Measurements from ENCODE around the gene ATG5. TPM values are rescaled to one million over a fixed set of nuclear protein-coding genes. Genes with fewer than 3 reads are reported as not detected.

ATG5 gene
- polyA plus RNA-seq, 1 of the 3 experiments (the other 2 are of a cell fraction): 15.5 TPM

GRCh38 chr6:106321940-106322339 lies 3.6 kb downstream of the ATG5 start:
- Histone ChIP-seq H3K36me3 (replicated peaks in 1 of 2; ENCODE audit: control insufficient read depth in 1 of 2, insufficient read depth in 2 of 2, low read length in 1 of 2) (peaks cover 0 to 8% of the 10 kb centered on the region in 2 experiments), H4K20me1 (ENCODE audit: insufficient read depth) (peaks cover 26% of the 10 kb centered on the region), H3K4me2 (no peak overlapping the region), H3K4me1 (ENCODE audit: control insufficient read depth in 1 of 2, insufficient read depth in 2 of 2, low read depth in 1 of 2, low read length in 1 of 2) (peaks cover 8 to 12% of the 10 kb centered on the region in 2 experiments; a peak in 3 of 4 replicates), H3K9ac (no peak overlapping the region), H3K9me2 (no peaks in the 10 kb centered on the region), H3K4me3 (ENCODE audit: low read depth in 2 of 2, low read length in 1 of 2) (no peak overlapping the region), H3F3A (replicated peaks; ENCODE audit: insufficient read depth) (peaks cover 18% of the 10 kb centered on the region), H3K79me2 (ENCODE audit: insufficient read depth) (peaks cover 84% of the 10 kb centered on the region), H3K27ac (ENCODE audit: low read depth in 2 of 2, low read length in 1 of 2) (no peak overlapping the region), H3K9me3 (no peaks in the 10 kb centered on the region), H3K27me3 (ENCODE audit: insufficient read depth) (no peaks in the 10 kb centered on the region), H2AFZ (ENCODE audit: low read depth) (no peak overlapping the region)
- TF ChIP-seq NRF1 (IDR thresholded peaks at IDR 0.05; ENCODE audit: low read depth, low read length) (no peak), TCF12 (IDR thresholded peaks at IDR 0.05) (no peak), SMC3 (IDR thresholded peaks at IDR 0.05; ENCODE audit: low read depth, low read length) (no peak), CHD2 (IDR thresholded peaks at IDR 0.05; ENCODE audit: low read length, partially characterized antibody) (no peak), CTCF (IDR thresholded peaks at IDR 0.05) (no peak), YY1 (IDR thresholded peaks at IDR 0.05; ENCODE audit: low read depth) (no peak), USF2 (IDR thresholded peaks at IDR 0.05; ENCODE audit: borderline replicate concordance, low read depth, low read length) (no peak), ELF1 (IDR thresholded peaks at IDR 0.05) (no peak), PBX3 (IDR thresholded peaks at IDR 0.05) (no peak), RXRA (IDR thresholded peaks at IDR 0.05; ENCODE audit: borderline replicate concordance, low read depth) (no peak), NFIC (IDR thresholded peaks at IDR 0.05; ENCODE audit: borderline replicate concordance) (no peak), MXI1 (IDR thresholded peaks at IDR 0.05; ENCODE audit: low read depth, low read length) (no peak)
- ChIA-PET CTCF (interaction anchor here (0.7 to 1.5 kb wide), 2 partner anchors 38 to 659 kb away, joined by 3 read pairs; no protein-coding TSS in a partner anchor), POLR2A (no interaction called here)
- DNase-seq: no peak
- WGBS (ENCODE audit: low lambda C conversion rate): over 99% methylated on average over 4 of the region's 4 CpGs

- no peak overlapping the region for H3K27ac ChIP-seq (ENCODE audit: low read depth in 2 of 2, low read length in 1 of 2)
- peaks cover 17% of the 10 kb centered on the region for H3F3A ChIP-seq (replicated peaks; ENCODE audit: insufficient read depth)
- TF ChIP-seq RXRA (IDR thresholded peaks at IDR 0.05; ENCODE audit: borderline replicate concordance, low read depth): no peak
- TF ChIP-seq TAF1 (IDR thresholded peaks at IDR 0.05; ENCODE audit: borderline replicate concordance, low read depth, low read length): no peak
- TF ChIP-seq RAD21 (IDR thresholded peaks at IDR 0.05; ENCODE audit: low read length): no peak
- peaks cover 19% of the 10 kb centered on the region for H4K20me1 ChIP-seq (ENCODE audit: insufficient read depth)
- POLR2A ChIA-PET: no interaction called here
- H3K4me2 ChIP-seq: no peak overlapping the region
- CTCF ChIA-PET: interaction anchor here (1.2 to 1.5 kb wide), 2 partner anchors 16 to 21 kb away, joined by 3 to 5 read pairs; no protein-coding TSS in a partner anchor
- H3K79me2 ChIP-seq (ENCODE audit: insufficient read depth): peaks cover 98% of the 10 kb centered on the region
- peaks cover 14 to 18% of the 10 kb centered on the region in 2 experiments for H3K36me3 ChIP-seq (replicated peaks in 1 of 2; ENCODE audit: control insufficient read depth in 1 of 2, insufficient read depth in 2 of 2, low read length in 1 of 2)
- H2AFZ ChIP-seq (ENCODE audit: low read depth): no peak overlapping the region
- DNase-seq: no peak
- H3K27me3 ChIP-seq (ENCODE audit: insufficient read depth): no peaks in the 10 kb centered on the region
- no peaks in the 10 kb centered on the region for H3K9me3 ChIP-seq
- H3K9ac ChIP-seq: no peak overlapping the region
- no peak overlapping the region for H3K4me3 ChIP-seq (ENCODE audit: low read depth in 2 of 2, low read length in 1 of 2)
- peaks cover 7 to 8% of the 10 kb centered on the region in 2 experiments; a peak in 3 of 4 replicates for H3K4me1 ChIP-seq (ENCODE audit: control insufficient read depth in 1 of 2, insufficient read depth in 2 of 2, low read depth in 1 of 2, low read length in 1 of 2)
- no peaks in the 10 kb centered on the region for H3K9me2 ChIP-seq
These were observed 6.7 kb downstream of the ATG5 start for GRCh38 chr6:106318851-106319250.

Measured in SK-N-SH (cell line).